Nephron (organoid): ENCODE data around the gene MTCH1.

Source experiments
- H3K27ac Mint-ChIP-seq, 3 experiments: 2 replicates each; pipeline ENCODE4 v1.8.0; 2020; ENCODE audit warnings: mixed read lengths in 3 of 3, mild to moderate bottlenecking in 2 of 3, moderate library complexity in 1 of 3
- H3K27me3 Mint-ChIP-seq: 2 replicates; pipeline ENCODE4 v1.8.0; 2021; ENCODE audit warnings: low read depth, mild to moderate bottlenecking, moderate library complexity, mixed read lengths
- H3K36me3 Mint-ChIP-seq: 2 replicates; pipeline ENCODE4 v1.8.0; 2020; ENCODE audit warnings: low read depth, mixed read lengths
- H3K4me1 Mint-ChIP-seq: 2 replicates; pipeline ENCODE4 v1.8.0; 2020; ENCODE audit warnings: mixed read lengths
- H3K4me3 Mint-ChIP-seq, 3 experiments: 2 replicates each; pipeline ENCODE4 v1.8.0; 2020; ENCODE audit warnings: mild to moderate bottlenecking in 3 of 3, mixed read lengths in 3 of 3, moderate library complexity in 2 of 3
- H3K9me3 Mint-ChIP-seq: 2 replicates; pipeline ENCODE4 v1.8.0; 2020; ENCODE audit warnings: mixed read lengths
- TF ChIP-seq, protein P1 (sequence below), 3 experiments: fragments of 200-600 bp; sonication (generic); IDR thresholded peaks; one replicate each; pipeline ENCODE4 v1.5.0; 2021; ENCODE audit warnings: antibody characterized with exemption in 3 of 3; ENCODE audit not compliant: unreplicated experiment in 3 of 3

The MTCH1 gene

DNA sequence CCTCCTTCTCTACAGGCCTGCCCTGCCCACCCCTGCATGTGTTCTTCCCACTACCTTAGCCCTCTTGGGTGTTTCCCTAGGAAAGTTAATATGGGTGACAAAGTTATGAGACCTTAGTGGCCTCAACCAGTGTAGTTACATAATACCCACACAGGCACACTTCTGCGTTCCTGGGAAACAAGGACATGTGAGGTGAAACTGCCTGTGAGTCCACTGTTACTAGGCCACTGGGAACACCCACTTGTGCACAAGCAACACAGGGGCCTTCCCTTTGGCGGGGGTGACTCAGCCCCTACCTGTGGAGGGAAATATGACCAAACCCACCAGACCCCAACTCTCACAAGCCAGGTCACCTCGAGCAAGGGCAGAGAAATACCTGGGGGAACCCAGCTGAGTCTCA, 18.7 kb downstream of the MTCH1 start:
- no peaks in the 10 kb centered on the region for H3K9me3 Mint-ChIP-seq
- TF ChIP-seq, protein P1, sequence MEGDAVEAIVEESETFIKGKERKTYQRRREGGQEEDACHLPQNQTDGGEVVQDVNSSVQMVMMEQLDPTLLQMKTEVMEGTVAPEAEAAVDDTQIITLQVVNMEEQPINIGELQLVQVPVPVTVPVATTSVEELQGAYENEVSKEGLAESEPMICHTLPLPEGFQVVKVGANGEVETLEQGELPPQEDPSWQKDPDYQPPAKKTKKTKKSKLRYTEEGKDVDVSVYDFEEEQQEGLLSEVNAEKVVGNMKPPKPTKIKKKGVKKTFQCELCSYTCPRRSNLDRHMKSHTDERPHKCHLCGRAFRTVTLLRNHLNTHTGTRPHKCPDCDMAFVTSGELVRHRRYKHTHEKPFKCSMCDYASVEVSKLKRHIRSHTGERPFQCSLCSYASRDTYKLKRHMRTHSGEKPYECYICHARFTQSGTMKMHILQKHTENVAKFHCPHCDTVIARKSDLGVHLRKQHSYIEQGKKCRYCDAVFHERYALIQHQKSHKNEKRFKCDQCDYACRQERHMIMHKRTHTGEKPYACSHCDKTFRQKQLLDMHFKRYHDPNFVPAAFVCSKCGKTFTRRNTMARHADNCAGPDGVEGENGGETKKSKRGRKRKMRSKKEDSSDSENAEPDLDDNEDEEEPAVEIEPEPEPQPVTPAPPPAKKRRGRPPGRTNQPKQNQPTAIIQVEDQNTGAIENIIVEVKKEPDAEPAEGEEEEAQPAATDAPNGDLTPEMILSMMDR (IDR thresholded peaks at IDR 0.05; ENCODE audit: unreplicated experiment in 3 of 3) = no peak

DNA sequence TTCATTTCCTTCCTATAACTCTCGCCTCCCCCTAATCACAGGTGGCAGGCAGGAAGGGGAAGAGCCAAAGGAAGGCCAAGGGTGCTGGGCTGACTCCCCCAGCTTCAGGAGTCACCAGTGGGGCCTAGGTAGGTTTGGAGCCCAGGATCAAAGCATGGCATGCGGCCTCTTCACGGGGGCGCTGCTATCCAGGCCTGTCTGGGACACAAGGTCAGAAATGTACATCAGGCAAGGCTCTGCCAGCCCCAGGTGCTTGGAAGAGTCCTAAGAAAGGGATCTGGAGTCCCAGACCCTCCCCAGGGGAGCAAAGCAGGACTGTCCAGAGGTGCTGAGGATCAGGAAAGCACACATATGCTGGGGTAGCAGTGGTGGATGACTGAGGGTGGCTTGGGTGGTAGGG, 21.1 kb downstream of the MTCH1 start:
- Mint-ChIP-seq H3K27me3 (peaks cover 13% of the 10 kb centered on the region), H3K36me3 (peaks cover 27% of the 10 kb centered on the region), H3K27ac (no peak overlapping the region), H3K4me3 (no peak overlapping the region), H3K4me1 (peaks cover 11% of the 10 kb centered on the region), H3K9me3 (no peaks in the 10 kb centered on the region)
- TF ChIP-seq, protein P1 (IDR thresholded peaks at IDR 0.05; ENCODE audit: unreplicated experiment in 3 of 3) = no peak

More for the DNA sequence above, 18.7 kb downstream of the MTCH1 start:
- no peak overlapping the region for H3K27ac Mint-ChIP-seq
- H3K4me1 Mint-ChIP-seq = peaks cover 5% of the 10 kb centered on the region
- no peak overlapping the region for H3K4me3 Mint-ChIP-seq
- H3K27me3 Mint-ChIP-seq = peaks cover 10% of the 10 kb centered on the region
- peaks cover 40% of the 10 kb centered on the region for H3K36me3 Mint-ChIP-seq

DNA sequence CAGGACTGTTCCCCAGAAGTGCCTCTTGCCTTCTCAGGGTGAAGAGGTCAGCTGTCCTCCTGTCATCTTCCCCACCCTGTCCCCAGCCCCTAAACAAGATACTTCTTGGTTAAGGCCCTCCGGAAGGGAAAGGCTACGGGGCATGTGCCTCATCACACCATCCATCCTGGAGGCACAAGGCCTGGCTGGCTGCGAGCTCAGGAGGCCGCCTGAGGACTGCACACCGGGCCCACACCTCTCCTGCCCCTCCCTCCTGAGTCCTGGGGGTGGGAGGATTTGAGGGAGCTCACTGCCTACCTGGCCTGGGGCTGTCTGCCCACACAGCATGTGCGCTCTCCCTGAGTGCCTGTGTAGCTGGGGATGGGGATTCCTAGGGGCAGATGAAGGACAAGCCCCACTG, 21.6 kb downstream of the MTCH1 start:
- no peak overlapping the region for H3K27ac Mint-ChIP-seq
- H3K36me3 Mint-ChIP-seq = peaks cover 22% of the 10 kb centered on the region
- no peak overlapping the region for H3K4me3 Mint-ChIP-seq
- TF ChIP-seq, protein P1 (IDR thresholded peaks at IDR 0.05; ENCODE audit: unreplicated experiment in 3 of 3) = no peak
- H3K4me1 Mint-ChIP-seq = peaks cover 11% of the 10 kb centered on the region
- H3K27me3 Mint-ChIP-seq = peaks cover 13% of the 10 kb centered on the region
- no peaks in the 10 kb centered on the region for H3K9me3 Mint-ChIP-seq

DNA sequence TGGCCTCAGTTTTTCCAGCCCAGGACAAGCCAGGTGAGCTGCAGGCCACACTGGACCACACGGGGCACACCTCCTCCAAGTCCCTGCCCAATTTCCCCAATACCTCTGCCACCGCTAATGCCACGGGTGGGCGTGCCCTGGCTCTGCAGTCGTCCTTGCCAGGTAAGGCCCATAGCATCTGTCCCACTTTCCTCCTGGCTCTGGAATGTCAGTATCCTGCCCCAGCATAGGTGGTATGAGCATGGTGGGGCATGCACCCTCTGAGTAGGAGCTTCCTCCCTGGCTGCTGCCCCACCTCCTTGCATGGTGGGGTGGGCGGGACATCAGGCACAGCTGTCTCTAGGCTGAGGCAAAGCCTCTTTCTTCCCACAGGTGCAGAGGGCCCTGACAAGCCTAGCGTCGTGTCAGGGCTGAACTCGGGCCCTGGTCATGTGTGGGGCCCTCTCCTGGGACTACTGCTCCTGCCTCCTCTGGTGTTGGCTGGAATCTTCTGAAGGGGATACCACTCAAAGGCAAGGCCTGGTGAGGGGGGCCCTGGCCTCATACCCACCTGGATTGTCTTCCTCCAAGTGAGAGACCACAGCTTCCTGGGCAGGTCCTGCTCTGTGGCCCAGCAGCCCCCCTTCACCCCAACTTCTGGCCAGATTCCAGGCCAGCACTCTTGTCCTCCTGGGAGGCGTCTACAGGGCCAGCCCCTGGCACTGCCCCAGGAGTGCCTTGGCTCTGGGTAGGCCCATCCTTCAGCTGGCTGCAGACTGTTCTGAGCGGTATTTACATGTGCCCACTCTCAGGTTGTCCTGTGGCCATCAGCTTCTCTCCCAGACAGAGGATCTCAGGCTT, 22.3 kb downstream of the MTCH1 start:
- H3K27ac Mint-ChIP-seq = no peak overlapping the region
- TF ChIP-seq, protein P1 (IDR thresholded peaks at IDR 0.05; ENCODE audit: unreplicated experiment in 3 of 3) = no peak
- peaks cover 17% of the 10 kb centered on the region for H3K36me3 Mint-ChIP-seq
- no peaks in the 10 kb centered on the region for H3K9me3 Mint-ChIP-seq
- peaks cover 13% of the 10 kb centered on the region for H3K27me3 Mint-ChIP-seq
- H3K4me1 Mint-ChIP-seq = peaks cover 11% of the 10 kb centered on the region
- no peak overlapping the region for H3K4me3 Mint-ChIP-seq

DNA sequence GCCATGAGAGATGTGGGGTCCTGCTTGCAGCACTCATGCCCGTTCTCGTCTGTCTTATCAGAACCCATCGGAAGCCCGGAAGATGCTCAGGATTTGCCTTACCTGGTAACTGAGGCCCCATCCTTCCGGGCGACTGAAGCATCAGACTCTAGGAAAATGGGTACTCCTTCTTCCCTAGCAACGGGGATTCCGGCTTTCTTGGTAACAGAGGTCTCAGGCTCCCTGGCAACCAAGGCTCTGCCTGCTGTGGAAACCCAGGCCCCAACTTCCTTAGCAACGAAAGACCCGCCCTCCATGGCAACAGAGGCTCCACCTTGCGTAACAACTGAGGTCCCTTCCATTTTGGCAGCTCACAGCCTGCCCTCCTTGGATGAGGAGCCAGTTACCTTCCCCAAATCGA, 23.1 kb downstream of the MTCH1 start:
- Mint-ChIP-seq H3K4me1 (peaks cover 11% of the 10 kb centered on the region), H3K27ac (peak overlapping the region in 1 of 3 experiments; percentile 33), H3K4me3 (no peak overlapping the region), H3K36me3 (peaks cover 9% of the 10 kb centered on the region), H3K27me3 (peaks cover 13% of the 10 kb centered on the region), H3K9me3 (no peaks in the 10 kb centered on the region)
- TF ChIP-seq, protein P1 (IDR thresholded peaks at IDR 0.05; ENCODE audit: unreplicated experiment in 3 of 3) = no peak
